ENCODE measurements around the gene ALMS1.
"Not testable (repeated sequence)": the region's sequence is repeated elsewhere in the genome, so short reads cannot be mapped to it uniquely, and the experiment has no call there.

Gene ALMS1

GRCh38 chr2:73457982-73458381 is 72.3 kb downstream of the ALMS1 start:
- no peak overlapping the region for H3K4me3 ChIP-seq (ENCODE audit: low read length)
- no peak for DNase-seq (ENCODE audit: low read depth)
- no peak for TF ChIP-seq CTCF (conservative IDR thresholded peaks at IDR 0.05; ENCODE audit: low read length)

GRCh38 chr2:73462388-73462787 is 76.8 kb downstream of the ALMS1 start:
- H3K4me3 ChIP-seq (ENCODE audit: low read length); DNase-seq (ENCODE audit: low read depth): not testable (repeated sequence)

- DNase-seq (ENCODE audit: low read depth): no peak
- H3K4me3 ChIP-seq (ENCODE audit: low read length): no peak overlapping the region
- no peak for TF ChIP-seq CTCF (conservative IDR thresholded peaks at IDR 0.05; ENCODE audit: low read length)
Measured at GRCh38 chr2:73468376-73468775, 82.7 kb downstream of the ALMS1 start.

GRCh38 chr2:73483874-73484273 is 98.2 kb downstream of the ALMS1 start:
- not testable (repeated sequence) for H3K4me3 ChIP-seq (ENCODE audit: low read length); DNase-seq (ENCODE audit: low read depth)

- no peak for DNase-seq (ENCODE audit: low read depth)
- TF ChIP-seq CTCF (conservative IDR thresholded peaks at IDR 0.05; ENCODE audit: low read length): no peak
- H3K4me3 ChIP-seq (ENCODE audit: low read length): no peak overlapping the region
Measured at GRCh38 chr2:73487112-73487657, 101.5 kb downstream of the ALMS1 start.

GRCh38 chr2:73488079-73488478 is 102.4 kb downstream of the ALMS1 start:
- no peak for TF ChIP-seq CTCF (conservative IDR thresholded peaks at IDR 0.05; ENCODE audit: low read length)

GRCh38 chr2:73489053-73489452 is 103.4 kb downstream of the ALMS1 start:
- no peak for DNase-seq (ENCODE audit: low read depth)
- no peak overlapping the region for H3K4me3 ChIP-seq (ENCODE audit: low read length)
- no peak for TF ChIP-seq CTCF (conservative IDR thresholded peaks at IDR 0.05; ENCODE audit: low read length)

More at GRCh38 chr2:73488079-73488478, 102.4 kb downstream of the ALMS1 start:
- H3K4me3 ChIP-seq (ENCODE audit: low read length): no peak overlapping the region
- DNase-seq (ENCODE audit: low read depth): no peak

GRCh38 chr2:73494031-73494430 is 108.4 kb downstream of the ALMS1 start:
- no peak for TF ChIP-seq CTCF (conservative IDR thresholded peaks at IDR 0.05; ENCODE audit: low read length)
- no peak for DNase-seq (ENCODE audit: low read depth)
- no peak overlapping the region for H3K4me3 ChIP-seq (ENCODE audit: low read length)
